ENCODE data around the gene GDNF.

GDNF gene, protein sequence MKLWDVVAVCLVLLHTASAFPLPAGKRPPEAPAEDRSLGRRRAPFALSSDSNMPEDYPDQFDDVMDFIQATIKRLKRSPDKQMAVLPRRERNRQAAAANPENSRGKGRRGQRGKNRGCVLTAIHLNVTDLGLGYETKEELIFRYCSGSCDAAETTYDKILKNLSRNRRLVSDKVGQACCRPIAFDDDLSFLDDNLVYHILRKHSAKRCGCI

DNA sequence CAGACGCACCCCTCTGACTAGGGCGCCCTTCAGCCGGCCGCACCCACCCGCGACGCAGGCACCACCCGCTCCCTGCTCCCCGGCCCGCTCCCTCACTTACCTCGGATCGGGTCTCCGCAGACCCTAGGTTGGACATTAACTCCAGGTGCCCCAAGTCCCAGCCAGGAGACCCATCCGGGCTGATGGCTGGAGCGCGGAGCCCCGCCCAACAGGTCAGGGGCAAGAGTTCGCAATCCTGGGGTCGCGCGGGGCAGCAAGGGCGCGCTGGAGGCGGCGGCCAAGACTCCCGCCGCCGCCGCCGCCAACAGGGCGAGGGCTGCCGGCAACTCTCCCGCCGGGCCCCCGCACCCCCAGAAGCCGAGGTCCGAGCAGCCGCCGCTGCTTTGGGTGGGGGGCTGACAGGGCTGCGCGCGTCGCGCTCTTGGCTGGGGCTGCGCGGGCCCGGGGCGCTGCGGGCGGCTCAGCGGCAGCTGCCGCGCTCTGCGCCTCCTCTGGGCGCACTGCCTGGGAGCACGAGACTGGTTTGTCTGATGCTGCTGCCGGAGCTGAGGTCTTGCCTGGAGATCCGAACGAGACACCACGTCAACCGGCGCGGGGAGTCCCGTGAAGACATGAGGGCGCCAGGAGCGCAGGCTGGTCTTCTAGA, at the start of gene GDNF:
TSS of gene GDNF (minus strand) at position 635 of the 646 bp plus-strand sequence. CDS start 5,245 bp downstream, outside the sequence.
- DNase-seq (ENCODE audit: extremely low spot score): peak; percentile 71
- ChIA-PET POLR2A (interaction anchor here (0.9 kb wide), 1 partner anchor 469 kb away, joined by 3 read pairs; the partner anchor contains the start of gene NUP155), CTCF (interaction anchor here (0.6 to 1.3 kb wide), 4 partner anchors 39 to 411 kb away, joined by 3 read pairs; no protein-coding TSS in a partner anchor)
- no peak for TF ChIP-seq FOXM1 (IDR thresholded peaks at IDR 0.05; ENCODE audit: borderline replicate concordance)
- TF ChIP-seq TARDBP (IDR thresholded peaks at IDR 0.05): no peak
- TF ChIP-seq SP1 (IDR thresholded peaks at IDR 0.05): no peak
- TF ChIP-seq NFRKB (IDR thresholded peaks at IDR 0.05): no peak
- no peak for TF ChIP-seq CTBP1 (IDR thresholded peaks at IDR 0.05; ENCODE audit: borderline replicate concordance)
- no peak for TF ChIP-seq ZNF384 (IDR thresholded peaks at IDR 0.05)
- TF ChIP-seq L3MBTL2 (conservative IDR thresholded peaks at IDR 0.05): no peak
- TF ChIP-seq ELF4 (IDR thresholded peaks at IDR 0.05): no peak
- TF ChIP-seq FOXK2 (IDR thresholded peaks at IDR 0.05): no peak
- TF ChIP-seq BHLHE40 (IDR thresholded peaks at IDR 0.05; ENCODE audit: borderline replicate concordance): no peak
- TF ChIP-seq, protein P1, sequence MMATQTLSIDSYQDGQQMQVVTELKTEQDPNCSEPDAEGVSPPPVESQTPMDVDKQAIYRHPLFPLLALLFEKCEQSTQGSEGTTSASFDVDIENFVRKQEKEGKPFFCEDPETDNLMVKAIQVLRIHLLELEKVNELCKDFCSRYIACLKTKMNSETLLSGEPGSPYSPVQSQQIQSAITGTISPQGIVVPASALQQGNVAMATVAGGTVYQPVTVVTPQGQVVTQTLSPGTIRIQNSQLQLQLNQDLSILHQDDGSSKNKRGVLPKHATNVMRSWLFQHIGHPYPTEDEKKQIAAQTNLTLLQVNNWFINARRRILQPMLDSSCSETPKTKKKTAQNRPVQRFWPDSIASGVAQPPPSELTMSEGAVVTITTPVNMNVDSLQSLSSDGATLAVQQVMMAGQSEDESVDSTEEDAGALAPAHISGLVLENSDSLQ (IDR thresholded peaks at IDR 0.05): no peak
- no peak for TF ChIP-seq SUZ12 (IDR thresholded peaks at IDR 0.05)
- TF ChIP-seq ARNT (IDR thresholded peaks at IDR 0.05): no peak
- no peak for TF ChIP-seq HDGF (IDR thresholded peaks at IDR 0.05; ENCODE audit: borderline replicate concordance)
- no peak for TF ChIP-seq LEF1 (IDR thresholded peaks at IDR 0.05; ENCODE audit: borderline replicate concordance)

DNA sequence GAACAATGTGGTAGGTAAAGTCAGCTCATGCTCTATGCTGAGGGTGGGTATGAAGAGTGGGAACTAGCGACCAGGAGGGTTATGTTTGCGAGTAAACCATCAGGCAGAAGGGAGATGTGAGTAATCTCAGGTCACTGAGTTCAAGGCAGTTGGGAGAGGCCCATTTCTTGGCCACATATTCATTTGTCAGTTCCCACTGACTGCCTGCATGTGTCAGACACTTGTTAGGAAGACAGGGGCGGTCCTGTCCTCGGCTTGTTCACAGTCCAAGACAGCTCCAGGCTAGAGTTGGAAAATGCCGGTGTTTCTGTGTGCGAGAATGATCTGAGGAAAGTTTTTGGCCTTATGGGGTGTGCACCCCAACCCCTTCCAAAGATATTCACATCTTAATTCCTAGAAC, 48.6 kb upstream of the GDNF start:
- no peak for TF ChIP-seq ARNT (IDR thresholded peaks at IDR 0.05)
- TF ChIP-seq, protein P1 (IDR thresholded peaks at IDR 0.05): no peak
- TF ChIP-seq ZNF384 (IDR thresholded peaks at IDR 0.05): no peak
- TF ChIP-seq FOXA1 (IDR thresholded peaks at IDR 0.05): no peak
- TF ChIP-seq LEF1 (IDR thresholded peaks at IDR 0.05; ENCODE audit: borderline replicate concordance): no peak
- no peak for TF ChIP-seq SUZ12 (IDR thresholded peaks at IDR 0.05)
- TF ChIP-seq FOXM1 (IDR thresholded peaks at IDR 0.05; ENCODE audit: borderline replicate concordance): no peak
- TF ChIP-seq L3MBTL2 (conservative IDR thresholded peaks at IDR 0.05): no peak
- no peak for TF ChIP-seq CTBP1 (IDR thresholded peaks at IDR 0.05; ENCODE audit: borderline replicate concordance)
- no peak for TF ChIP-seq TARDBP (IDR thresholded peaks at IDR 0.05)
- TF ChIP-seq FOXK2 (IDR thresholded peaks at IDR 0.05): no peak
- no peak for TF ChIP-seq NFRKB (IDR thresholded peaks at IDR 0.05)
- TF ChIP-seq SP1 (IDR thresholded peaks at IDR 0.05): no peak
- no peak for TF ChIP-seq ELF4 (IDR thresholded peaks at IDR 0.05)
- TF ChIP-seq HDGF (IDR thresholded peaks at IDR 0.05; ENCODE audit: borderline replicate concordance): no peak
- TF ChIP-seq BHLHE40 (IDR thresholded peaks at IDR 0.05; ENCODE audit: borderline replicate concordance): no peak
- POLR2A ChIA-PET: no interaction called here
- CTCF ChIA-PET: no interaction called here
- DNase-seq (ENCODE audit: extremely low spot score): no peak

DNA sequence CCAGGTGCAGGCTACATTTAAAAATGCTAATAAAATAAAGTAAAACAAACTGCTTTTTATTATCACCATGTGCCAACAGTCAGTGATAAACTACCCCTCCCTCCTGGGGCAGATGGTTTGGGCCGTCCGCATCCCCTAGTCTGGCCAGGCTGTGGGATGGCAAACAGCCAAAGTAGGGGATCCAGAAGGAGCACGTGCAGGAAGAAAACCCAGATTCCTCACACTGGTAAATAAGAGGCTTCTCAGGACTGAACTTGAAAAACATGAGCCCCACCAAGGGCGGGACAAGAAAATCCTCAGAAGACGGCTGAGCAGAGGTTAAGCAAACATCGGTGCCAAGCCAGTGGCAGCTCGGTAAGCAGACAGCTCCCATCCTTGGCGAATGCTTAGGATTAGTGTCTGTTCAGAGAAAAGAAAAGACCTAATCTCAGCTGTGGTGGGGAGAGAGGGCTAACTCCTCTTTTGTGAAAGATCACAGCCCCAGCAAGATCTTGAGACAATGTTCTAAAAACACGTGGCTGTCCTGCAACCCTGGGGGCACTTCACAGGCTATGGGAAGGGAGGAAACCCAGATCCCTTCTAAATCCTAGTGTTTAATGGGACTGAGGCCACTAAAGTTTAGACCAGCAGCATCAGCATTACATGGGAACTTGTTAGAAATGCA, 46.5 kb upstream of the GDNF start:
- ChIA-PET POLR2A (no interaction called here), CTCF (no interaction called here)
- DNase-seq (ENCODE audit: extremely low spot score): no peak
- TF ChIP-seq TARDBP (IDR thresholded peaks at IDR 0.05) (no peak), SP1 (IDR thresholded peaks at IDR 0.05) (no peak), HDGF (IDR thresholded peaks at IDR 0.05; ENCODE audit: borderline replicate concordance) (no peak), CTBP1 (IDR thresholded peaks at IDR 0.05; ENCODE audit: borderline replicate concordance) (no peak), FOXM1 (IDR thresholded peaks at IDR 0.05; ENCODE audit: borderline replicate concordance) (no peak), FOXA1 (IDR thresholded peaks at IDR 0.05) (no peak)
- TF ChIP-seq, protein P1 (IDR thresholded peaks at IDR 0.05): no peak

DNA sequence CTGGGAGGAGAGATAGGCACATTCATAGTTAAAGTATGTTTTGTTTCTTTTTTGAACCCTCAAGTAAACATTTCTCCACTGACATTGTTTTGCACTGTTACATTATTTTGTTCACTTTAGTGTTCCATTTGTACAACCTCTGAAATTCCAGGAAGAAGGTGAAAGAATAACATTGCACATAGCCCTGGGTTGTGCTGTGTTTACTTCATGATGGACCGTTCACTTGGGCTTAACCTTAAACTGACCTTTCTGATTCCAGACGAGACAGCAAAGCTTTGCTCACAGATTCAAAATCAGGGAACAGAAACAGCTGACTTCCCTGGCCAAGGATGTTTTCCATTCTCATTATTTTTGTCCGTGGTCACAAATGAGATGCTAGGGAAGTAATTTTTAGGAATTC, 42.8 kb upstream of the GDNF start:
- CTCF ChIA-PET: no interaction called here
- POLR2A ChIA-PET: no interaction called here
- DNase-seq (ENCODE audit: extremely low spot score): no peak
- no peak for TF ChIP-seq ZNF384 (IDR thresholded peaks at IDR 0.05)
- TF ChIP-seq FOXA1 (IDR thresholded peaks at IDR 0.05): no peak
- no peak for TF ChIP-seq NFRKB (IDR thresholded peaks at IDR 0.05)

DNA sequence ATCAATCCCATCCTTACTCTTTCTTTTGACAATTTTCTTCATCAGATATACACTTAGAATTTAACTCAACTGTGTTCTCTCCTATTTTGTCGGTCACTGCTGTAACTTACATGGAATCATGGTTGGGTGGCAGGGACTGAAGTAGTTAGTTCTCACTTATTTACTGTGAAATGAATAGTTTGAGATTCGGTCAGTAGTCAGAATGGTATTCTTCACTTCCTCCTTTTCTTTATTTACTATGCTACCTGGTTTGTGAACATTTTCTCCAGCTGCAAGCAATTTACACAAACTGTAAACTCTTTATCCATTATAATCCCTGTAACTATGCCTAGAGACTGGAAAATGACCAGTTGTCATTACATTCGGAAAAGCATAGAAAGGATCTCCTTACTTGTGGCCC, 41.5 kb upstream of the GDNF start:
- ChIA-PET CTCF (interaction anchor here (0.6 kb wide), 1 partner anchor 350 kb away, joined by 3 read pairs; no protein-coding TSS in a partner anchor), POLR2A (no interaction called here)
- no peak for TF ChIP-seq ZNF384 (IDR thresholded peaks at IDR 0.05)
- TF ChIP-seq LEF1 (IDR thresholded peaks at IDR 0.05; ENCODE audit: borderline replicate concordance): no peak
- TF ChIP-seq FOXK2 (IDR thresholded peaks at IDR 0.05): no peak
- DNase-seq (ENCODE audit: extremely low spot score): no peak

DNA sequence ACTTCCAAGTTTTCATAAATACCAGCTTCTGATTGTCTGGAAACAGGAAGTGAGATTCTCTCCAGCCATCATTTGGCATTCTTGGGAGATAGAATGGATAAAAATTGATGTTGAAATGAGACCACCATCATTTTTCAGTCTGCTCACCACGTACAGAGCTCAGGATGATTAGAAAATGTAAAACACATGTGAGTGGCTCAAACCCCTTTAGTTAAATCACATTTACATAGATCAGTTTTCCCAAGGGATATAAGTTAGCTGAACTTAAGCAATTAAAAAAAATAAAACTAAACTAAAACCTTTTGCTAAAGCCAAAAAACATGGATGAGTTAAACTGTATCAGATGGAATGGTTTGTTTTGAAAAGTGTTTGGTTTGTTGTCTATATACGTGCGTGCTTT, 37.1 kb upstream of the GDNF start:
- ChIA-PET CTCF (no interaction called here), POLR2A (no interaction called here)
- no peak for DNase-seq (ENCODE audit: extremely low spot score)
- no peak for TF ChIP-seq ARNT (IDR thresholded peaks at IDR 0.05)
- no peak for TF ChIP-seq FOXK2 (IDR thresholded peaks at IDR 0.05)
- TF ChIP-seq, protein P1 (IDR thresholded peaks at IDR 0.05): no peak
- no peak for TF ChIP-seq NFRKB (IDR thresholded peaks at IDR 0.05)
- no peak for TF ChIP-seq L3MBTL2 (conservative IDR thresholded peaks at IDR 0.05)
- TF ChIP-seq FOXM1 (IDR thresholded peaks at IDR 0.05; ENCODE audit: borderline replicate concordance): no peak
- no peak for TF ChIP-seq LEF1 (IDR thresholded peaks at IDR 0.05; ENCODE audit: borderline replicate concordance)
- TF ChIP-seq HDGF (IDR thresholded peaks at IDR 0.05; ENCODE audit: borderline replicate concordance): no peak
- TF ChIP-seq SP1 (IDR thresholded peaks at IDR 0.05): no peak
- TF ChIP-seq ELF4 (IDR thresholded peaks at IDR 0.05): no peak
- TF ChIP-seq ZNF384 (IDR thresholded peaks at IDR 0.05): no peak
- no peak for TF ChIP-seq FOXA1 (IDR thresholded peaks at IDR 0.05)
- no peak for TF ChIP-seq CTBP1 (IDR thresholded peaks at IDR 0.05; ENCODE audit: borderline replicate concordance)
- no peak for TF ChIP-seq SUZ12 (IDR thresholded peaks at IDR 0.05)
- TF ChIP-seq BHLHE40 (IDR thresholded peaks at IDR 0.05; ENCODE audit: borderline replicate concordance): no peak
- no peak for TF ChIP-seq TARDBP (IDR thresholded peaks at IDR 0.05)
